ENCODE data around the gene C1orf159.

Gene C1orf159

GRCh38 chr1:1038694-1039093, 77.2 kb downstream of the C1orf159 start:
- DNase-seq (ENCODE audit: low spot score), result no peak

GRCh38 chr1:1037366-1038327, 78.2 kb downstream of the C1orf159 start:
- DNase-seq (ENCODE audit: low spot score), result no peak

GRCh38 chr1:1035291-1035943, 80.5 kb downstream of the C1orf159 start:
- no peak for DNase-seq (ENCODE audit: low spot score)

GRCh38 chr1:1034439-1034781, 81.5 kb downstream of the C1orf159 start:
- DNase-seq (ENCODE audit: low spot score), result no peak

GRCh38 chr1:1033731-1034438, 82.0 kb downstream of the C1orf159 start:
- DNase-seq (ENCODE audit: low spot score), result no peak

- peak; percentile 88 for DNase-seq (ENCODE audit: low spot score)
Observed at GRCh38 chr1:1033009-1033587, 82.8 kb downstream of the C1orf159 start.

GRCh38 chr1:1032424-1032823, 83.5 kb downstream of the C1orf159 start:
- DNase-seq (ENCODE audit: low spot score), result no peak

All from putamen (tissue), 1 donor.